ENCODE measurements around the gene RAPGEF5. TPM values are rescaled to one million over a fixed set of nuclear protein-coding genes. Genes with fewer than 3 reads are reported as not detected.

The RAPGEF5 gene
- polyA plus RNA-seq, 1 donor: 13.9 TPM

DNA sequence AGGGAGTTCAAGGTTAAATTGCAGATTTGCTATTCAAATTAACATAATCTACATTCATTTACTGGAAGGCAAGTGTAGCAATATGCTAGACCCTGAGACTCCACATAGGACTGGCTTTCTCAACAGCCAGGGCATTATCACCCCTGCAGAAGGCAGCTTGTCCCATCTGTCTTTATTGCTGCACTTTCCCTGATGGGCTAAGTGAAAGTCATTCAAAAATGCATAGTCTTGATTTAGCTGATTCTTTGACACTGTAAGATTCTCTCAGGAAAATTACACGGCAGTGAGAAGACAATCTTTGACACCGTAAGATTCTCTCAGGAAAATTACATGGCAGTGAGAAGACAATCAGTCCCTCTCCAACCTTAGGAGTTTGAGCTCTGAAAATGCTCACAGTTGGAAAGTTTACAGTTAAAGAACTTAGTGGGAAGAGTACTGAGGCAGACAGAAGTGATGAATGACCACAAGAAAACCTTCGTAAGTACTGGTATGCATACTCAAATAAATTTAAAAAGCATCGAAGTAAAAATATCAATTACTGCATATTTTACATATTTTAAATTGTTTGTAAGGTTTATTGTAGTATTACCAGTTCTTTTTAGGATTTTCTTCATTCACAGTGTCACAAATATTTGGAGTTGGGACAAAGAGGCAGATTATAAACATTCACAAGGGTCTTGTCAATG, 88.9 kb downstream of the RAPGEF5 start:
- DNase-seq (ENCODE audit: low read depth): no peak

DNA sequence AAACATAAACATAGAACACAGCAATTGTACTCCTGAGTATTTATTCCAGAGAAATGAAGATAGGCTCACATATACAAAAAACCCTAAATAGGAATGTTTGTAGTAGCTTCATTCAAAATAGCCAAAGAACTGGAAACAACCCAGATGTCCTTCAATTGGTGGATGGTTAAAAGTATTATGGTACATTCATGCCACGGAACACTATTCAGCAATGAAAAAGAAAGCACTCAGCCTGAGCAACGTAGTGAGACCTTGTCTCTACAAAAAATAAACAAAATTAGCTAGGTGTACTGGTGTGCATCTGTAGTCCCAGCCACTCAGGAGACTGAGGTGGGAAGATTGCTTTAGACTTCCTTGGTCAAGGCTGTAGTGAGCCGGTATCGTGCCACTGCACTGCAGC, 94.4 kb downstream of the RAPGEF5 start:
- DNase-seq (ENCODE audit: low read depth): no peak

DNA sequence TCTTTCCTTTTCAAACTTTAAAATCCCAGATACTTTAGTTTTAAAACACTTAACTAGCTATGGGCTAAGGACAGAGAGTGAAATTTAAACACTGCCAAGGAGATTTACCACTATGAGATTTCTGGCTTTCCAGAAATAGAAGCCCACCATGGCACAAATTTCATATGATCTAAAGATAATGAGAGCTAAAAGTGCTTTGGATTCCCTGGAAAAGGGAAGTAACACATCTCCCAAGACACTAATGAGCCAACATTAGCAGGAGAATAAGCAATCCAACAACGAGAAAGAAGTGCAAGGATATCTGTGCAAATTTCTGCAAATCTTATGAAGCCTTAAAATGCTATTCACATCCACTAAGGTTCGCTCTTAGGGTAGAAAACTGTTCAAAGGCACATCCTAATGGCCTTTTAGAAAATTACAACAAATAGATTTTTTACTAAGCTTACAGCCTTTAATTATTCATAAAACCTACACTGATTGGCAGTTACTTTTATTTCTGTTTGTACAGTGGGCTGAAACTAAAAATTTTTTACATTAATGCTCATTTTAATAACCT, 100.3 kb downstream of the RAPGEF5 start:
- DNase-seq (ENCODE audit: low read depth): no peak

DNA sequence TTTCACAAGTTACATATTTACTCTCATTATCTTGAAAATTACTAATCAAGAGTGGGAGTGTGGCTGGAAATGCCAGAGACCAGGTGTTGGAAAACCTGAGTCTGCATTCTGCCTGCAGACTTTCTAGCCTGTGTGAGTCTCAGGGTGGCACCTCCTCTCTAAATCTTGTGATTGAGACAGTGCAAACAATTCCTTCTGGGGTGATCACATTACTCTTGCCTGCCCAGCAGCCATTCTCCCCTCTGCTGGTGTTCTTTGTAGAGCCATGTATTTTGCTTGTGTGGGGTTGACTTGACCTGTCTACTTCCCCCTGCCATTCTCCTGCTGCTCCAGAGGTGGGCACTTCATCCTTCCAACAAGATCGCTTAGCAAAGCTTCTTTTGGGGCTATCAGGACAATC, 101.1 kb downstream of the RAPGEF5 start:
- DNase-seq (ENCODE audit: low read depth): no peak

DNA sequence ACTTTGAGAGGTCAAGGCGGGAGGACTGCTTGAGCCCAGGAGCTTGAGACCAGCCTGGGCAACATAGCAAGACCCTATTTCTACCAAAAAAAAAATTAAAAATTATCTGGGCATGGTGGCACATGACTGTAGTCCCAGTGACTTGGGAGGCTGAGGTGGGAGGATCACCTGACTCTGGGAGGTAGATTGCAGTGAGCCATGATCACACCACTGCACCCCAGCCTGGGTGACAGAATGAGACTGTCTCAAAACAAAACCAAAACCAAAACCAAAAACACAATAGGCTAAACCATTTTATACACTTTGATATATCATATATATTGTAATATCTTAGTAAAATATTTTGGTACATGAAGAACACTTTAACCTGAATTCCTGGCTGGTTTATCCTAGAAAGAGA, 101.6 kb downstream of the RAPGEF5 start:
- no peak for DNase-seq (ENCODE audit: low read depth)

DNA sequence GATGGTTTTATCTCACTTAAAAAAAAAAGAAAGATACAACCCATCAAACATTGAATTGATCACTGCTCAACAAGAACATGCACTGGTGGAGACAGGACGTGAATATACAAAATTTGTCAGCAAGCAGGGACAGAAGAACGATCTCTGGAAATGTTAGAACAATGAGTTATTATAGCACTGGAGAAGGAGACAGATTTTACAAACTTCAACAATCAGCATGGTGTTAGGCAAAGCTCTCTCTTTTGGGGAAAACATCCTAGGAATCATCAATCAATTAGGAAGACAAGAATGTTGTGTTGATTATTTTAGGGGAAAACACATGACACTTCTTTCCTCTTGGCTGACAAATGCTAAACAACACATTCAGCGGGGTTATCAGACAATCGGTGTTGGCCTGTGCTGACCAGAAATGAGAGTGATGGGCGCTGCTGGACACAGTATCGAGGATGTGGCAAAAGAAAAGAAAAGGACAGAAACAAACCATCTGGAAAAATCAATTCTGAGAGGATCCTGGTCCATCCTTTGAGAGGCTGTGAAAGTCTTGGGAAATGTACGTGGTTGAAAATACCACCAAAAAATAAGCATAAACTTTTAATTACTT, 103.9 kb downstream of the RAPGEF5 start:
- no peak for DNase-seq (ENCODE audit: low read depth)

DNA sequence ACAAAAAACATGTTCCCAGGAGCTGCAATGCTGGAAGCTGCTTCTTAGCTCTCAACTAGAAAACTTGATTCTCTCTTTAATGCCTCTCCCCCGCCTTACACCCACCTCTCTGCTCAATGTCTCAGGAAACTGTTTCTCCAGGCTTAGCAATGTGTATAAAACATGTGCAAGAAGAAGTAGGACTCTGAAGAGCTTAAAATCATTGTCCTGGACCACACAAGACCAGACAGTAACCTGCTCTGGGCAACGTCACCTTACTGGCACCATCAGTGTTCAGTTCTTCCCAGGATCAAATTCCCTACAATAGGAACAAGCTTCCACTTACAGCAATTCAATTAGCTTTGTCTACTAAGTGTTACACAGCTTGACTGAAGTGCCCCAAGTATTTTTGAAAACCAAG, 104.9 kb downstream of the RAPGEF5 start:
- DNase-seq (ENCODE audit: low read depth): no peak

DNA sequence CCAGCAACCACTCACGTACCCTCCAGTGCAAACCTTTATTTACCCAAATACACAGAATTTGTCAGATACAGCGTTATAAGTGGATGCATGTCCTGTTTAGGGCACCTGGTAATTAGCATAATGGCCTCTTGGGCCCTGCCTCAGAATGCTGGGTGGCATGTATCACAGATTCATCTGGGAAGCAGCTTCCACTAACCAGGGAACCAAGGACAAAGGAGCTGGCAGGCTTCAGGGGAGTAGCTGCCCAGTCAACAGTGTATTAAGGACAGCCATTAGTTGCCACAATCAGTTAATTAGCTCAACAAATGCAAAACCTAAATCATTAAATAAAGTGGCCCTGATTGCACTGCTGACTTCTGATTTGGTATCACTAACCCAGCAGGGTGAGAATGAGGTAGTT, 105.7 kb downstream of the RAPGEF5 start:
- no peak for DNase-seq (ENCODE audit: low read depth)

DNA sequence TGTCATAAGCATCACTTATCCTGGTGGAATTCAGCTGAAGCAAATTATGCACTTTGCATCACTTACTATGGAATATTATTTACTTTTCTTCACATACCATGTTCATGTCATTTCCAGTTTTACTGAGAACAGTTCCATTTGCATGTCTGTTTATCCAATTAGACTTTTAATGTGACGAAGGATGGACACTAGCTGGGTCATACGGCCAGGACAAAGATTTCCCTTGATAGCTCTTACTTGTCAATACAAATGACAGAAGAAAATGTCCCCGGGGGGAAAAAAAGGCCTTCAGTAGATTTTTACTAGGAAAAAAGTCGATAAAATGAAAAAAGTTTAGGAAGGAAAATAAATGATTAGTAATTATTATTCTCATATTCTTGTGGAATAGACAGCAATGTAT, 106.6 kb downstream of the RAPGEF5 start:
- no peak for DNase-seq (ENCODE audit: low read depth)

DNA sequence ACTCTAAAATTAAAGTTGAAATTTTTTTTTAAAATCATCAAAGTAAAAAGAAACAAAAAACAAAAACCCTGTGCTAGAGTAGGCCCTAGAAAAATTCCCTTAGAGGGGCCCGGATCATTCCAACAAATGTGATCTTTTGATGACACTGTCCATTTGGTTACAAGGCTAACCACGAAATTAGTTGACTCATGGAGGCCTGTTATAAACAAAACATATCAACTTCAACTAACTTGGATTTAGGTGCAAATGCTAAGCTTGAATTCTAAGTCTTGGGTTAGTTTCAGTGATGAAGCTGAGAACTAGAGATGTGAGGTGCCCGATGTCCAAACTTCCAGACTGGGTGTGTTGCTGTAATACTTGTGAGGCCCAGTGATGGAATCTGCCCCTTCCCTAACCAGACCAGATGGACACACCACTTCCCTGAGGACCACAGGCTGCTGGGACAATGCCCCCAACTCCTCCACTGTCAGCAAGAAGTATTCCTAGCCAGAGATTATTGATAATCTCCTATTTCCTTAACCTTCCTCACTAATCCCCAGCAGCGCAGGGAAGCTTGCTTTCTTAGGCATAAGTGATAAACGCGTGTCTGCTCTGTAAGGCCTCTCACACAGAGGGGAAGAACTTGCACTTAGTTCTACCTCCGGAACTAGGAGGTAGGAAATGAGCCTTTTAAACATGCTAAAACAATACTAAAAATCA, 108.7 kb downstream of the RAPGEF5 start:
- DNase-seq (ENCODE audit: low read depth): no peak

DNA sequence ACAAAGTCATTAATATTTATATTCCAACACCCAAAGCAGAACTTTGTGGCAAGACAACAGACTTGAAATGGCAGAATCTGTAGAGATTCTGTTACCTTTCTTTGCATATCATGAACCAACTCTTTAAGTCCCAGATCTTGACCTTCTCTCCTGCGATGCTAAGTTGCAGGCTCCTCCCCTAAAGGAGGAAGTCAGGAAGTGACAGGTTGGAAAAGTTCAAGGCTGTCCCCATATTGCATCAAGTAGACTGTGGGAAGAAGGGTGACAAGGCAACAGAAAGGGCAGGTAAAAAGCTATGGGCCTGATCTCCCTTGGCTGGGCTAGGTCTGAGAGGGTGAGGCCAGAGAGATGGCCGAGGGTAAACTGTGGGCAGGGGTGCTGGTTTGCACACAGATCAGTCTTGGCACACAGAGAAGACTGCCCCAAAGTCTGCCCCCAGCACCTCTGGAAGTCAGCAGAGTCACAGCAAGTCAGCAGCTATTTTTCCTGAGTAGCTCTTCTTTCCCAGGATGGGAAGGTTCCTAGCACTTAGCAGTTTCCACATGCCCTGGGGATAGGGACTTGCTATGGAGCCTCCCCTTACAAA, 115.1 kb downstream of the RAPGEF5 start:
- DNase-seq (ENCODE audit: low read depth): no peak

DNA sequence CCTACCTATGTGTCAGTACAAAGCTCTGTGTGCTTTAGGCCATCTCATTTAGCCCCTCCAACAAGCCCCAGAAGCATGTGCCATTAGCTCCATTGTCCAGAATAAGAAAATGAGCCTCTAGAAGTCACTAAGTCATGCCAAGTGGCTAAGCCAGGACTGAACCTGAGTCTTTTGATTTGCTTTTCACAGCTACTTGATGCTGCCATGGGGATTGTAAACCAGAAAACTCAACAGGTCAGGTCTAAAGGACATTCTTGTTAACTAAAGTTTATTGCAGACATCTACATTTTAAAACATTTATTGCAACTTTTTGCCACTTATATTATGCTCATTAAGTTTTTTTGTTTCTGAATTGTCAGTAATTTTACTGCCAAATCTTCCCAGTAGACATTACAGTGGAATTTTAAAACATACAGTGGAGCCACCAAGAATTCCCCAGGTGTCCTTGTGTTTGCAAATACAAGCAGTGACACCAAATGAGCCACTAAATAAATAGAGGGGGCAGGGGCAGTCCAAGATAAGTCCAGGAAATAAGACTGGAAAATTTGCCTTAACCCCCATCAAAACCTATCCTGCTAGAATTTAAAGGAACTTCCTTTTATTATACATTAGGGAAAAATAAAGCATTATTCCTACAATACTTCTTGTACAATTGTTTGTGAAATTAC, 115.9 kb downstream of the RAPGEF5 start:
- no peak for DNase-seq (ENCODE audit: low read depth)

DNA sequence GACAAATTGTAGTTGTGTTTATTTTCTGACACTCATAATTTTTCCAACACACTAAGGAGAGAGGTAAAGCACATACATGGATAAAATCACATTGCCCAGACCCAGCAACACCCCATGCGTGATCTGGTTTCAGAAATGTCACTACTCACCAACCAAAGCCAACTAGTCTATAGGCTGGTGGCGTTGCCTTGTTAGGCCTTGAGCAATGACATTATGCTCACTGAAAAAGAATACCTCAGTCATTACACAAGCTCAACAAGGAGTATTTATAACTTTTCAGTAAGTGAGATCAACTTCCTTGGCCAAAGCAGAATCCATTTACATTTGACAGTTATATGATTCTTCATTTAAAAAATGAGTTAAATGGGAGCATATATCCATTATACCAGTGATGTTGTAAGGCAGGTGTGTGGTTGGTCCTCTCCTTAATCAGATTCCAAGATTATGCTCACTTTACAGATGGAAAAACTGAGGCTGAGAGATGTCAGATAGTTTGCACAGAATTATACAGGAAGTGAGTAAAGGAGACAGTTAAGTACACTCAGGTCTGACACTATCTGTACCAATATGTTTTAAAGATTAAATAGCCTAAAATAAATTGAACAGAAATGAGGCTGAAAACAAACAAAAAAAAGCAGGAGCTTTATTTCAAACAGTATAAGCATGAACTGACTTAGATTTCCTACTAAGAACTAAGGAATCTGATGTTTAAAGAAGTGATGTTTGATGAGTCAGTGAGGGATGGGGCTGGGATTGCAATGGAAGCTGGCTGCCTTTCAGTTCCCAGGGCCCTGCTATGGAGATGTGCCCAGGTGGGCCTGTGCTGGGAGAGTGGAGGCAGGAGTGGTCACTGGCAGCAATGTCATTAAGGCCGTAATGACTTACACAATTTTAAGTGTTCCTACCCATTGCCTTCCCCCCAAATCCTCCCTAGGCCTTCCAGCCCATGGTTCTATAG, 118.3 kb downstream of the RAPGEF5 start:
- no peak for DNase-seq (ENCODE audit: low read depth)

DNA sequence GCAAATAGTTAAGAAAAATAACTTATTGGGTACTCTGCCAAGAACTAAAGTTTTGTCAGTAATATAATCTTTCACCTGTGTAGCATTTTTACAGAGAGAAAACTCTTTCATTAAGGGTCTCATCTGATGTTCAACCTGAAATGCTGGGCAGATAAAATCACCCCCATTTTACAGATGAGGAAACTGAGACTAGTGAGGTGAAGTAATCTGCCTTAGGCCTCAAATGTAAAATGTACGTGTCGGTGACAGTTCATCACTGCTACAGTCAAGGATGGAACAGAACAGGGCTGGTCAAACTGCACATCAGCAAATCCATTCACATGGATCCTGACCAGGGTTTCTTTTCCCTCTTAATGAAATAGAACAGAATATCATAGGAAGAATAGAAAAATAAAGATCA, 121.8 kb downstream of the RAPGEF5 start:
- no peak for DNase-seq (ENCODE audit: low read depth)

DNA sequence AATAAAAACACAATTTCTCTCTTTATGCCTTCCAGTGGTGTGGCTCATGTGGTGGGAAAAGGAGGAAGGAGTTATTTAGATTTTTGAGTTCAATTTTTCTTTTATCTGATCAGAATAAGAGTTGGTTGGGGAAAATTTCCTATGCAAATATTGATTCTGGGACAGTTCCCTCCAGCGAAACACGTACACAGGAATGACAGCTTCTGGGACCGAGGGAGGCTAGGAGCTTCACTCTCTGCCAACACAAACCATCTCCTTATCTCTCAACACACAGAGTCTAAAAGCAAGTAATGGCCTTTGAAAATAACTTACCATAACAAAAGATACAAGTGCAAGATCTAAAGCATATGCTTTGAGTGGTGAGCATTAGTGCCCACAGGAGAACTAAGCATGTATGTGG, 122.7 kb downstream of the RAPGEF5 start:
- no peak for DNase-seq (ENCODE audit: low read depth)

DNA sequence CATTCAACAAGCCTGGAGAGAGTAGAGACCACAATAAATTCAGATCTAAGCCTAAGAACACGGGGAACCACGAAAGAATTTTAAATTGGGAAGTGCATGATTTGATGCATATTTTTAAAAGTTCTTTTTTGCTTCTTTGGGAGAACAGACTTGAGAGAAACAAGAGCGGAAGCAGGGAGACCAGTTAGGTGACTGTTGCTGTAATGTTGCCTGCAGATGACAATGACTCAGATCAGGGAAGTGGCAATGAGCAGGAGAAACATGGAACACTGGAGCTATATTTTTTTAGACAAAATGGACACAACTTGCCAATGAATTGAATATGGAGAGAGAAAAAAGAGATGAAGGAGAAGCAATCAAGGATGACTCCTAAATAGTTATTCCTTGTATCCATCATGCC, 125.1 kb downstream of the RAPGEF5 start:
- no peak for DNase-seq (ENCODE audit: low read depth)

DNA sequence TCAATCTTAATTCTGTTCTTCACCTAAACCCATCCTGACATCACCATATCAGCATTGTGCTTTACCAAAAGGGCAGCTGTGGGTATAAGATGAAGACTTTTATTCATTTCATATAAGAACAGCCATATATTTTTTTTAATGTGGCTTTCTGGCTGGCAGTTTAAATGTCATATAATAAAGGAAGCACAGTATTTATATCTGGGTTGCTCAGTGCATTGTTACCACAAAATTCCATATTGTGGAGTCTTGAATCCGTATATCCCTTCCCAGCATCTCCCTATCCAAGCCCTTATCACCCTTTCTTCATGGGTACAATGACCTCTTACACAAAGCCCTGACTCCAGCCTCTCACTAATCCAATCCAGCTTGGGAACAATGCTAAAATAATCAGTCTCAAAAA, 125.8 kb downstream of the RAPGEF5 start:
- no peak for DNase-seq (ENCODE audit: low read depth)

DNA sequence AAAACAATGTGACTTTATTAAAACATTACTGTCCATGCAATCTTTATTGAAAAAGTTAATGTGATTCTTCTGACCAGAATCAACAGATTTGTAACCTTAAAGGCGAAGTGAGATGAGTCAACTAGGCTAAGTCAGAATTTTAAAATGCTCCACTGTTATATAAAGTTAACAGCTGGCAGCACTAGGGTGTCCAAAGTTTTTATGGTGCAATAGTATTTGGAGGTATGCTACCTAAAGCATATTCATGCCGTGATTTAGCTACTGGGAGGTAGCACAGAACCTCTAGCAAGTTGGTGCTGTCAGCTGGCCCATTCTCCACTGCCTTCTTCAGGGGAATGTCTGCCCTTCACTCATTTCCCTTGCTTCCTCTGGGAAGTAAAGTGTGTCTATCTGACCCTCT, 126.7 kb downstream of the RAPGEF5 start:
- no peak for DNase-seq (ENCODE audit: low read depth)

DNA sequence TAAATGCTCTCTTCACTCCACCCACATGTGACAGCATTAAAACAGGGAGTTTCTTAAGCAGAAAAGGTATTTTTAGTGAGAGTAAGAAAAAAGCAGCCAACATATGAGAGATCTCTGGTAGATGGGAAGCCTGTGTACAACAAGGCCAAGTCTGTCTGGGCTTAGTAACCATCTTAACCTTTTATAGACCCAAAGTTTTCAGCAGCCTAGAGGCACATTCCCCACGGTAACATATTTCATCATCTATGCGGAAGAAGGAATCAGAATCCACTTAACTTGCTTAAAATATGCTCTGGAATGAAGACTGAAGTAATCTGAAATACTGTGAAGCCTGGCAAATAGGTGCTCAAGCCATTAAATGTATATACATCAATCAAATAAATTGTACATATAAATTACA, 127.8 kb downstream of the RAPGEF5 start:
- no peak for DNase-seq (ENCODE audit: low read depth)

DNA sequence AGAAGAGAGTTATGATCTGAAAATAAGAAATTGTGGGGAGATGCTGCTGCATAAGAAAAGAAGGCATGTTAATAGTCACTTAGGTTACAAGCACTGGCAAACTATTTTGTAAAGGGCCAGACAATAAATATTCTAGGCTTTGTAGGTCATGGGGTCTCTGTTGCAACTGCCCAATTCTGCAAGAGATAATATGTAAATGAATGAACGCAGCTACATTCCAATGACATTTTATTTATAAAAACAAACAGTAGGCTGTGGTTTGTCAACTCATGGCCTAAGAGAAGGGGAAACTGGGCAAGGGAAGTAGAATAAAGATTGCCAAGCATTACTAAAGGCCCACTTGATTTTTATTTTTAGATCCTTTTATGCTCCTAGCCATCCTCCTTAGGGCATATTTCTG, 133.1 kb downstream of the RAPGEF5 start:
- DNase-seq (ENCODE audit: low read depth): no peak

DNA sequence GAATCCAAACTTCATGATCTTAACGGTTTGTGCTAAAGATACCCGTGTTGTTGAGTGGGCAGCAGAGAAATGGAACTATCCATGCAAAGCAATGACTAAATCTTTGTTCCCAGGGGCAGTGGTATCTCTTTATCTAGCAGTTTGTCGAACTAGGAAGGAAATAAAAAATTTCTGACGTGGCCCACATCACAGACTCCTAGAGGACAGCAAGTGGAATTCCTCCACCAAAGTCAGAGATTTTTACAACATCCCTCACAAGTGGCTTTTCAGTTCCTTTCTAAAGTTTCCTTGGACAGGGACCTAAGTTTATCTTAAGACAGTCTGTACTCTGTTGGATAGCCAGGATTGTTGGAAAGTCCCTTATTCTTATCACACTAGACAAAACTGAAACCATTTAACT, 136.0 kb downstream of the RAPGEF5 start:
- no peak for DNase-seq (ENCODE audit: low read depth)

All from forelimb muscle (tissue), 1 donor.